GM21786 (cell line): ENCODE data around the gene PCDH18.
"Not testable (repeated sequence)": the region's sequence is repeated elsewhere in the genome, so short reads cannot be mapped to it uniquely, and the experiment has no call there.

ENCODE experiments used
- ATAC-seq: cut with Tn5 transposase; IDR thresholded peaks from one replicate; pipeline ENCODE4 v1.9.1; 2021; ENCODE audit not compliant: unreplicated experiment

The PCDH18 gene

GRCh38 chr4:137531168-137531985, 917 bp downstream of the PCDH18 start:
- no peak for ATAC-seq

- no peak for ATAC-seq
Observed at GRCh38 chr4:137530176-137530575, 2.1 kb downstream of the PCDH18 start.

- ATAC-seq = no peak
Observed at GRCh38 chr4:137529432-137529831, 2.9 kb downstream of the PCDH18 start.

GRCh38 chr4:137528673-137529072, 3.6 kb downstream of the PCDH18 start:
- no peak for ATAC-seq

- ATAC-seq = no peak
Observed at GRCh38 chr4:137526681-137527080, 5.6 kb downstream of the PCDH18 start.

- ATAC-seq = no peak
Observed at GRCh38 chr4:137524725-137525369, 7.4 kb downstream of the PCDH18 start.

GRCh38 chr4:137523329-137523728, 9.0 kb downstream of the PCDH18 start:
- ATAC-seq = no peak

- no peak for ATAC-seq
Observed at GRCh38 chr4:137521053-137521452, 11.2 kb downstream of the PCDH18 start.

- ATAC-seq = no peak
Observed at GRCh38 chr4:137519406-137519805, 12.9 kb downstream of the PCDH18 start.

GRCh38 chr4:137517323-137517722, 15.0 kb downstream of the PCDH18 start:
- ATAC-seq = not testable (repeated sequence)

GRCh38 chr4:137514406-137515111, 17.7 kb downstream of the PCDH18 start:
- ATAC-seq = no peak

GRCh38 chr4:137510557-137511265, 21.6 kb downstream of the PCDH18 start:
- ATAC-seq = no peak

- ATAC-seq = no peak
Observed at GRCh38 chr4:137509855-137510282, 22.4 kb downstream of the PCDH18 start.

GRCh38 chr4:137502339-137503129, 29.8 kb downstream of the PCDH18 start:
- no peak for ATAC-seq

GRCh38 chr4:137496267-137496666, 36.0 kb downstream of the PCDH18 start:
- ATAC-seq = not testable (repeated sequence)

GRCh38 chr4:137495578-137495977, 36.7 kb downstream of the PCDH18 start:
- no peak for ATAC-seq

- ATAC-seq = not testable (repeated sequence)
Observed at GRCh38 chr4:137483313-137483959, 48.9 kb downstream of the PCDH18 start.

- ATAC-seq = not testable (repeated sequence)
Observed at GRCh38 chr4:137479657-137480056, 52.6 kb downstream of the PCDH18 start.

- no peak for ATAC-seq
Observed at GRCh38 chr4:137476345-137476744, 55.9 kb downstream of the PCDH18 start.
